ENCODE results near the gene ATP11A. TPM values are rescaled to one million over a fixed set of nuclear protein-coding genes. Genes with fewer than 3 reads are reported as not detected.

The ATP11A gene
- total RNA-seq, 1 experiment from 2014 or later = 232 TPM

- Histone ChIP-seq H3K4me3 (ENCODE audit: low read depth, low read length) (no peak overlapping the region), H3K27me3 (replicated peaks; ENCODE audit: control insufficient read depth, insufficient read depth, low read length) (no peaks in the 10 kb centered on the region), H3K4me1 (peaks cover 75% of the 10 kb centered on the region), H3K9me3 (no peaks in the 10 kb centered on the region), H3K36me3 (ENCODE audit: control insufficient read depth, insufficient read depth, low read length) (peaks cover 3% of the 10 kb centered on the region)
- POLR2A ChIA-PET = no interaction called here
- intact Hi-C loops (cut with micrococcal nuclease; ENCODE audit: unreplicated experiment) = no loop called here
- Mint-ChIP-seq H3K4me3 (ENCODE audit: unreplicated experiment) (peak overlapping the region; percentile 25), H3K27me3 (ENCODE audit: insufficient read depth, unreplicated experiment) (no peaks in the 10 kb centered on the region), H3K27ac (ENCODE audit: unreplicated experiment) (peak overlapping the region; percentile 98), H3K36me3 (ENCODE audit: insufficient read depth, unreplicated experiment) (peaks cover 86% of the 10 kb centered on the region), H3K9me3 (ENCODE audit: unreplicated experiment) (no peaks in the 10 kb centered on the region), H3K4me1 (ENCODE audit: low read depth, unreplicated experiment) (peaks cover 75% of the 10 kb centered on the region)
- TF ChIP-seq, protein P1, sequence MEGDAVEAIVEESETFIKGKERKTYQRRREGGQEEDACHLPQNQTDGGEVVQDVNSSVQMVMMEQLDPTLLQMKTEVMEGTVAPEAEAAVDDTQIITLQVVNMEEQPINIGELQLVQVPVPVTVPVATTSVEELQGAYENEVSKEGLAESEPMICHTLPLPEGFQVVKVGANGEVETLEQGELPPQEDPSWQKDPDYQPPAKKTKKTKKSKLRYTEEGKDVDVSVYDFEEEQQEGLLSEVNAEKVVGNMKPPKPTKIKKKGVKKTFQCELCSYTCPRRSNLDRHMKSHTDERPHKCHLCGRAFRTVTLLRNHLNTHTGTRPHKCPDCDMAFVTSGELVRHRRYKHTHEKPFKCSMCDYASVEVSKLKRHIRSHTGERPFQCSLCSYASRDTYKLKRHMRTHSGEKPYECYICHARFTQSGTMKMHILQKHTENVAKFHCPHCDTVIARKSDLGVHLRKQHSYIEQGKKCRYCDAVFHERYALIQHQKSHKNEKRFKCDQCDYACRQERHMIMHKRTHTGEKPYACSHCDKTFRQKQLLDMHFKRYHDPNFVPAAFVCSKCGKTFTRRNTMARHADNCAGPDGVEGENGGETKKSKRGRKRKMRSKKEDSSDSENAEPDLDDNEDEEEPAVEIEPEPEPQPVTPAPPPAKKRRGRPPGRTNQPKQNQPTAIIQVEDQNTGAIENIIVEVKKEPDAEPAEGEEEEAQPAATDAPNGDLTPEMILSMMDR (IDR thresholded peaks at IDR 0.05; ENCODE audit: insufficient read depth in 1 of 2, low read depth in 1 of 2, low read length in 1 of 2, severe bottlenecking in 1 of 2, unreplicated experiment in 1 of 2) = no peak
- DNase-seq = peak in 1 of 2 experiments; percentile 14
- CTCF ChIA-PET = interaction anchor here (0.7 kb wide), 1 partner anchor 35 kb away, joined by 3 read pairs; no protein-coding TSS in a partner anchor
- no TSS peak for BruUV-seq (replicated peaks)
Measured at GRCh38 chr13:112720251-112720650, 30.4 kb downstream of the ATP11A start.

DNA sequence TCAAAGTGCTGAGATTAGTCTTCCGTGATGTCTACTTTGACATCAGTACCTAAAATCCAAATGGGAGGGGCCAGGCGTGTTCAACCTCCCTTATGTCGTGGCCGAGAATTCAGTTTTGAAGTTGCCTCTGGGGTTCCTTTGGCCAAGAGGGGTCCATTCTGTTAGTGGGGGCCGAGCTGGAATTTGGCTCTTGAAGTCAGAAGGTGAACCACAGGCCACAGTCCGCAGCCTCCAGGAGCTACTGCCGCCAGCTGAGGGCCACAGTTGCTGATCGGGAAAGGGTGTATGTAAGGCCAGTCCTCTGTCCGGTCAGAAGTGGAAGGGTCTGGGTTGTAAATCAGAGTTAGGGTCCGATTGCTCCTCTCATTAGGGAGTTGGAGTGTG is 31.0 kb downstream of the ATP11A start:
- Mint-ChIP-seq H3K27me3 (ENCODE audit: insufficient read depth, unreplicated experiment) (no peaks in the 10 kb centered on the region), H3K4me3 (ENCODE audit: unreplicated experiment) (peak overlapping the region; percentile 76), H3K9me3 (ENCODE audit: unreplicated experiment) (no peaks in the 10 kb centered on the region), H3K4me1 (ENCODE audit: low read depth, unreplicated experiment) (peaks cover 75% of the 10 kb centered on the region), H3K27ac (ENCODE audit: unreplicated experiment) (peak overlapping the region; percentile 98), H3K36me3 (ENCODE audit: insufficient read depth, unreplicated experiment) (peaks cover 86% of the 10 kb centered on the region)
- BruUV-seq (replicated peaks) = no TSS peak
- no peaks in the 10 kb centered on the region for H3K27me3 ChIP-seq (replicated peaks; ENCODE audit: control insufficient read depth, insufficient read depth, low read length)
- no peak for DNase-seq
- ChIA-PET CTCF (no interaction called here), POLR2A (no interaction called here)
- peaks cover 78% of the 10 kb centered on the region for H3K4me1 ChIP-seq
- intact Hi-C loops (cut with micrococcal nuclease; ENCODE audit: unreplicated experiment) = no loop called here
- H3K4me3 ChIP-seq (ENCODE audit: low read depth, low read length) = no peak overlapping the region
- H3K9me3 ChIP-seq = no peaks in the 10 kb centered on the region
- TF ChIP-seq, protein P1 (IDR thresholded peaks at IDR 0.05; ENCODE audit: insufficient read depth in 1 of 2, low read depth in 1 of 2, low read length in 1 of 2, severe bottlenecking in 1 of 2, unreplicated experiment in 1 of 2) = no peak
- peaks cover 3% of the 10 kb centered on the region for H3K36me3 ChIP-seq (ENCODE audit: control insufficient read depth, insufficient read depth, low read length)

DNA sequence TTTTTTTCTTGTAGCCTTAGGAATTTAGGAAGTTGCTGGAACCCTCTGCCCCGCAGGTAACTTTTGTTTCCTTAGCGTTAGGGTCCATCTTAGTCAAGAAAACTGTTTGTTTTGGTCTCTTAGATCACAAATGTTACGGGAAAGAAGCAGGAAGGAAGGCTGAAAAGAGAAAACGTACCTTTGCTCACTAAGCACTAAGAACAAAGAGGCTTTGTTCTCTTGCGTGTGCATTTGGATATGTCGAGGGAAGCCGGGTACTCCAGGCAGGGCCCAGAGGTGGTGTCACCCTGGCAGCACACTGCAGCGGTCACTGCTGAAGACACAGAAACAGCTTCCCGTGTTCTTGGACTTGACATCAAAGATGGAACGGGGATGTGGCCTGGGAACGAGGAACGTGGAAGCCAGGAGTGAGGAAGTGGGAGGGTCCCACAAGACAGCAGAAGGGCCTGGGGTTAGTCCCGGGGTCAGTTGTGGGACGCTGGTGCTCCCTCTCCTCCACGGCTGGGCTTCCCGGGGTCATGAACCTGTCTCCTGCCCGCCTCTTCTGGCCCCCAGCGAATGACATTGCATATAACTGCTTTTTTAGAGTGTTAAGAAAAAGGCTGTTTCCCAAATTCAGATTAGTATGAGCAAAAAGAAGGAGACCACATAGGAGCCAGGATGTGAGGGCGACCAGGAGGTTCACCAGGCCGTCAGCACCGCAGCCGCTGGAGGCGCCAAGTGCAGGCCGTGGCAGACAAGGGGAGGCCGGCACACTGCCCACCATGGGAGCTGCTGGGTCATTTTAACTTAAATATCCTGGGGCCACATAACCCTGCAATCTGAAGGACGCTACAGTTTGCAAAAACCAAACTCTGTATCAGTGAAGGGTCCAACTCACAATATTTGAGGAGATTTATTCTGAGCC is 31.6 kb downstream of the ATP11A start:
- no peaks in the 10 kb centered on the region for H3K9me3 ChIP-seq
- Mint-ChIP-seq H3K27me3 (ENCODE audit: insufficient read depth, unreplicated experiment) (no peaks in the 10 kb centered on the region), H3K4me3 (ENCODE audit: unreplicated experiment) (peak overlapping the region; percentile 76), H3K27ac (ENCODE audit: unreplicated experiment) (peak overlapping the region; percentile 98), H3K36me3 (ENCODE audit: insufficient read depth, unreplicated experiment) (peaks cover 86% of the 10 kb centered on the region), H3K9me3 (ENCODE audit: unreplicated experiment) (no peaks in the 10 kb centered on the region), H3K4me1 (ENCODE audit: low read depth, unreplicated experiment) (peaks cover 77% of the 10 kb centered on the region)
- no peak overlapping the region for H3K4me3 ChIP-seq (ENCODE audit: low read depth, low read length)
- BruUV-seq (replicated peaks) = no TSS peak
- ChIA-PET CTCF (interaction anchor here (0.6 kb wide), 1 partner anchor 210 kb away, joined by 3 read pairs; no protein-coding TSS in a partner anchor), POLR2A (no interaction called here)
- no peaks in the 10 kb centered on the region for H3K27me3 ChIP-seq (replicated peaks; ENCODE audit: control insufficient read depth, insufficient read depth, low read length)
- intact Hi-C loops (cut with micrococcal nuclease; ENCODE audit: unreplicated experiment) = loop anchor here (1.0 to 2.0 kb wide), 2 partner anchors 10 to 35 kb away; no protein-coding TSS in a partner anchor
- H3K4me1 ChIP-seq = peaks cover 75% of the 10 kb centered on the region
- TF ChIP-seq, protein P1 (IDR thresholded peaks at IDR 0.05; ENCODE audit: insufficient read depth in 1 of 2, low read depth in 1 of 2, low read length in 1 of 2, severe bottlenecking in 1 of 2, unreplicated experiment in 1 of 2) = no peak
- no peak for DNase-seq
- peaks cover 3% of the 10 kb centered on the region for H3K36me3 ChIP-seq (ENCODE audit: control insufficient read depth, insufficient read depth, low read length)

Measured in Caco-2 (cell line).